ENCODE results near the gene FOXL1. TPM values are rescaled to one million over a fixed set of nuclear protein-coding genes. Genes with fewer than 3 reads are reported as not detected.

The FOXL1 gene
- total RNA-seq, 3 donors from 2014 or later (not counting 1 experiment from before 2014, with no cell fraction given) = 0.10 TPM; not detected in 2

- intact Hi-C loops (cut with micrococcal nuclease) = no loop called here
- no peak overlapping the region for H3K27ac ChIP-seq (ENCODE audit: low read length)
- H3K4me3 Mint-ChIP-seq = no peak overlapping the region
- 12% methylated on average over 69 of the region's 69 CpGs for WGBS (ENCODE audit: insufficient coverage)
- no peak overlapping the region for H3K27ac Mint-ChIP-seq
- no peak overlapping the region for H3K4me3 ChIP-seq (ENCODE audit: low read length)
- ATAC-seq = no peak
- H3K36me3 ChIP-seq (ENCODE audit: control insufficient read depth, insufficient read depth, low read length) = no peaks in the 10 kb centered on the region
- H3K9me3 ChIP-seq (ENCODE audit: control insufficient read depth, insufficient read depth, low read length) = no peaks in the 10 kb centered on the region
- H3K4me1 ChIP-seq (ENCODE audit: control insufficient read depth, insufficient read depth, low read length) = peaks cover 12% of the 10 kb centered on the region
- H3K27me3 Mint-ChIP-seq (ENCODE audit: low read depth in 2 of 2) = peaks cover 58 to 65% of the 10 kb centered on the region in 2 donors
- DNase-seq = no peak
- TF ChIP-seq, protein P1, sequence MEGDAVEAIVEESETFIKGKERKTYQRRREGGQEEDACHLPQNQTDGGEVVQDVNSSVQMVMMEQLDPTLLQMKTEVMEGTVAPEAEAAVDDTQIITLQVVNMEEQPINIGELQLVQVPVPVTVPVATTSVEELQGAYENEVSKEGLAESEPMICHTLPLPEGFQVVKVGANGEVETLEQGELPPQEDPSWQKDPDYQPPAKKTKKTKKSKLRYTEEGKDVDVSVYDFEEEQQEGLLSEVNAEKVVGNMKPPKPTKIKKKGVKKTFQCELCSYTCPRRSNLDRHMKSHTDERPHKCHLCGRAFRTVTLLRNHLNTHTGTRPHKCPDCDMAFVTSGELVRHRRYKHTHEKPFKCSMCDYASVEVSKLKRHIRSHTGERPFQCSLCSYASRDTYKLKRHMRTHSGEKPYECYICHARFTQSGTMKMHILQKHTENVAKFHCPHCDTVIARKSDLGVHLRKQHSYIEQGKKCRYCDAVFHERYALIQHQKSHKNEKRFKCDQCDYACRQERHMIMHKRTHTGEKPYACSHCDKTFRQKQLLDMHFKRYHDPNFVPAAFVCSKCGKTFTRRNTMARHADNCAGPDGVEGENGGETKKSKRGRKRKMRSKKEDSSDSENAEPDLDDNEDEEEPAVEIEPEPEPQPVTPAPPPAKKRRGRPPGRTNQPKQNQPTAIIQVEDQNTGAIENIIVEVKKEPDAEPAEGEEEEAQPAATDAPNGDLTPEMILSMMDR (IDR thresholded peaks at IDR 0.05) = no peak
- no peaks in the 10 kb centered on the region for H3K9me3 Mint-ChIP-seq
- H3K27me3 ChIP-seq (ENCODE audit: control insufficient read depth, insufficient read depth, low read length) = peaks cover 26% of the 10 kb centered on the region
- no peaks in the 10 kb centered on the region for H3K36me3 Mint-ChIP-seq
- peaks cover 5 to 10% of the 10 kb centered on the region in 2 donors for H3K4me1 Mint-ChIP-seq
Observed at GRCh38 chr16:86579268-86580062, 1.1 kb downstream of the FOXL1 start.

DNA sequence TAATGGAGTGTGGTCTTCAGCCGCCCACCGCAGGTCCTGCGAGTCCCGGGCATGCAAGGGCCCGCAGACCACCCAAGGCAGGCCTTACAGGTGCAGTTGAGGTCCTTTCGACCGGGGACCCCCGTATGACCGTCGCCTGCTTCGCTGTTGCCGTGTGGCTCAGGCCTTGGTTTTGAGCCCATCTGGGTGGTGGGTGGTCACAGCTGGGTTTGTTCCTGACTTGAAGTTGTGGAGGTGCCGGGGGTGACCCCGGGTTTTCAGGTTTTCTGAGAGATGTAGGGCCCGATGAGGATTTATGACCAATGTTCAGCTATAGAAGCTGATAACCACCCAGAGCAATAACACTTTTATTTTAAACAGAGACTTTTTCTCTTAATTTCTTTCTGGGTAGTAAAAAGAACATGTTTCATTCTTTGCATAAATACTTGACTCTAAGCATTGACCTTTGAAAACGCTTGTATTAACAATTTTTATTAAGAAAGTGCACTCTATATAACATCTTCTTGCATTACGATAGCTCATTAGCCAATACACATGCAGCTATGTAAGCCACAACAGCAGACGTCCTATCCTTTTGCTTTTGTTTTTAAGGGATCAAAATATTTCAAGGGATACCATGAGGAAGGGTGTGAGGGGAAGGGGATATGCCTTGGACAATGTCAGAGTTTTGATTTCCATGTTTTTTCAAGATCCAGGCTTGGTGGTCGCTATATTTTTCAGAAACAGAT is 1.9 kb downstream of the FOXL1 start:
- WGBS (ENCODE audit: insufficient coverage) = 74% methylated on average over 17 of the region's 19 CpGs
- Mint-ChIP-seq H3K4me1 (peaks cover 5 to 10% of the 10 kb centered on the region in 2 donors), H3K27me3 (ENCODE audit: low read depth in 2 of 2) (peaks cover 55 to 57% of the 10 kb centered on the region in 2 donors), H3K4me3 (no peak overlapping the region), H3K9me3 (no peaks in the 10 kb centered on the region), H3K36me3 (no peaks in the 10 kb centered on the region), H3K27ac (no peak overlapping the region)
- Histone ChIP-seq H3K36me3 (ENCODE audit: control insufficient read depth, insufficient read depth, low read length) (no peaks in the 10 kb centered on the region), H3K4me1 (ENCODE audit: control insufficient read depth, insufficient read depth, low read length) (peaks cover 12% of the 10 kb centered on the region), H3K9me3 (ENCODE audit: control insufficient read depth, insufficient read depth, low read length) (no peaks in the 10 kb centered on the region), H3K4me3 (ENCODE audit: low read length) (no peak overlapping the region), H3K27me3 (ENCODE audit: control insufficient read depth, insufficient read depth, low read length) (peaks cover 26% of the 10 kb centered on the region), H3K27ac (ENCODE audit: low read length) (no peak overlapping the region)
- TF ChIP-seq, protein P1 (IDR thresholded peaks at IDR 0.05) = no peak
- ATAC-seq (no peak), DNase-seq (no peak)
- intact Hi-C loops (cut with micrococcal nuclease) = no loop called here

DNA sequence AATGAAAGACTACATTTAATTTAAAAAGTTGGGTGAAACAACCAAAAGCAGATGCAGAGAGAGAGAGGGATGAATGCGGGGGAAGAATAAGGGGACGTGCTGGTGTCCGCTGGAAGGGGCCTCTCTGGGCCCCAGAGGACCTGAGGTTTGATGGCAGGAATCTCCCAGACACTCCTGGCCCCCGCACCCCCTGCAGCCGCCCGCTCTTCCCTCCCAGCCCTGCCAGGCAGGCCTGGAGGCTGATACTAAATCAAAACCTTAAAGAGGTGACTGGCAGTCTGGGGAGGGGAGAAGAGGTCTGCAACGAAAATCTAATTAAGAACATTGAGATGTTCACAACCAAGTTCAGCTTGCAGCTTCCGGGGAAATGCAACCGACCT is 2.4 kb downstream of the FOXL1 start:
- 90% methylated on average over 9 of the region's 9 CpGs for WGBS (ENCODE audit: insufficient coverage)
- no peak for ATAC-seq
- peaks cover 26% of the 10 kb centered on the region for H3K27me3 ChIP-seq (ENCODE audit: control insufficient read depth, insufficient read depth, low read length)

More for the DNA sequence above, 2.4 kb downstream of the FOXL1 start:
- intact Hi-C loops (cut with micrococcal nuclease) = no loop called here
- Mint-ChIP-seq H3K4me3 (no peak overlapping the region), H3K36me3 (no peaks in the 10 kb centered on the region), H3K27ac (no peak overlapping the region), H3K9me3 (no peaks in the 10 kb centered on the region), H3K4me1 (peaks cover 5 to 10% of the 10 kb centered on the region in 2 donors), H3K27me3 (ENCODE audit: low read depth in 2 of 2) (peaks cover 50 to 55% of the 10 kb centered on the region in 2 donors)
- Histone ChIP-seq H3K27ac (ENCODE audit: low read length) (no peak overlapping the region), H3K4me1 (ENCODE audit: control insufficient read depth, insufficient read depth, low read length) (peaks cover 9% of the 10 kb centered on the region), H3K9me3 (ENCODE audit: control insufficient read depth, insufficient read depth, low read length) (no peaks in the 10 kb centered on the region), H3K36me3 (ENCODE audit: control insufficient read depth, insufficient read depth, low read length) (no peaks in the 10 kb centered on the region), H3K4me3 (ENCODE audit: low read length) (no peak overlapping the region)
- TF ChIP-seq, protein P1 (IDR thresholded peaks at IDR 0.05) = no peak
- no peak for DNase-seq
